Prostate gland (tissue), 2 donors: Measurements from ENCODE around the gene AP1S3. TPM values are rescaled to one million over a fixed set of nuclear protein-coding genes. Genes with fewer than 3 reads are reported as not detected.

Experiments
- DNase-seq: peaks from one replicate; pipeline ENCODE4 v3.0.0-alpha.2; 2019; ENCODE audit warnings: low spot score
- H3K27ac ChIP-seq, 2 donors: fragments of 200-600 bp; sonication (generic); 2 replicates each; pipeline ENCODE4 v1.5.1; 2017 to 2019
- H3K27me3 ChIP-seq: fragments of 200-600 bp; sonication (generic); replicated peaks from 2 replicates; pipeline ENCODE4 v1.5.1; 2019; ENCODE audit not compliant: insufficient read depth
- H3K36me3 ChIP-seq, 2 donors: fragments of 200-600 bp; sonication (generic); 1 replicate in 1 of 2; 2 replicates in 1 of 2; pipeline versions ENCODE4 v1.5.1 to v1.8.1; 2017 to 2019
- H3K4me1 ChIP-seq: fragments of 200-600 bp; sonication (generic); replicated peaks from 2 replicates; pipeline ENCODE4 v1.5.1; 2019
- H3K4me3 ChIP-seq, 2 donors: fragments of 200-600 bp; sonication (generic); 2 replicates each; pipeline ENCODE4 v1.5.1; 2017 to 2019
- H3K9me3 ChIP-seq: fragments of 200-600 bp; sonication (generic); 2 replicates; pipeline ENCODE4 v1.5.1; 2017
- CTCF ChIP-seq, 4 experiments: fragments of 200-600 bp in 2 of 4; fragments of 450-650 bp in 2 of 4; sonication (generic) in 2 of 4; IDR thresholded peaks; 1 replicate in 3 of 4; 2 replicates in 1 of 4; pipeline ENCODE4 v1.5.1; 2016 to 2019; ENCODE audit warnings: antibody characterized with exemption in 4 of 4, mild to moderate bottlenecking in 2 of 4, moderate library complexity in 2 of 4
- POLR2A ChIP-seq: fragments of 450-650 bp; IDR thresholded peaks from one replicate; pipeline ENCODE4 v1.6.1; 2016; ENCODE audit warnings: antibody characterized with exemption, mild to moderate bottlenecking
- POLR2AphosphoS5 ChIP-seq: sonication (generic); formaldehyde crosslinking; IDR thresholded peaks from one replicate; pipeline ENCODE4 v1.6.1; 2017; ENCODE audit warnings: antibody characterized with exemption
- WGBS: methylation state at CpG from one replicate; pipeline ENCODE4 v1.1.5; 2018; 5-methylcytosine and 5-hydroxymethylcytosine counted together
- intact Hi-C: fragments of 100-400 bp; cut with DNase I; formaldehyde crosslinking; loops from one replicate; pipeline ENCODE4 v1.14.2; 2022
- total RNA-seq, 2 donors: library from RNA; depleted of rRNA; stranded (reverse); fragments of >200 nt; gene quantifications; one replicate each; pipeline ENCODE4 v1.1.0, GENCODE V29; 2016

Gene AP1S3
- total RNA-seq, 2 donors from 2014 or later, result 2.7 to 7.7 TPM

- no peaks in the 10 kb centered on the region for H3K36me3 ChIP-seq
- TF ChIP-seq POLR2A (no peak), POLR2AphosphoS5 (no peak), CTCF (IDR thresholded peaks at IDR 0.05) (no peak)
- intact Hi-C loops, result no loop called here
- no peaks in the 10 kb centered on the region for H3K27me3 ChIP-seq
- no peaks in the 10 kb centered on the region for H3K4me1 ChIP-seq
- no peak overlapping the region for H3K27ac ChIP-seq
- WGBS, result 91% methylated on average over 5 of the region's 6 CpGs
- DNase-seq, result no peak
- no peak overlapping the region for H3K4me3 ChIP-seq
- H3K9me3 ChIP-seq, result no peaks in the 10 kb centered on the region
Observed at GRCh38 chr2:223737207-223737606, 100.2 kb downstream of the AP1S3 start.

DNA sequence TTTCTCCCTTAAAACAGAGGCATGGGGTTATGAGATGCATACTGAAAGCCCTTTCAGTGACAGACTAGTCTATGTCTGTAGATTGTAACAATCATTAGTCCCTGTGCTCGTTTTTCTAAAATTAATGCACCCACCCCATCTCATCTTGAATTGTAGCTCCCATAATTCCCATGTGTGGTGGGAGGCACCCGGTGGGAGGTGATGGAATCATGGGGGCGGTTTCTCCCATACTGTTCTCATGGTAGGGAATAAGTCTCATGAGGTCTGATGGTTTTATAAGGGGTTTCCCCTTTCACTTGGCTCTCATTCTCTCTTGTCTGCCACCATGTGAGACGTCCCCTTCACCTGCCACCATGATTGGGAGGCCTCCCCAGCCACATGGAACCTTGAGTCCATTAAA lies 100.9 kb downstream of the AP1S3 start:
- DNase-seq, result no peak
- H3K27ac ChIP-seq, result no peak overlapping the region
- no peaks in the 10 kb centered on the region for H3K9me3 ChIP-seq
- H3K4me3 ChIP-seq, result no peak overlapping the region
- no peaks in the 10 kb centered on the region for H3K4me1 ChIP-seq
- intact Hi-C loops, result no loop called here
- 91% methylated on average over 4 of the region's 4 CpGs for WGBS
- H3K36me3 ChIP-seq, result no peaks in the 10 kb centered on the region
- no peak for TF ChIP-seq CTCF (IDR thresholded peaks at IDR 0.05)
- TF ChIP-seq POLR2AphosphoS5, result no peak
- no peak for TF ChIP-seq POLR2A
- H3K27me3 ChIP-seq, result no peaks in the 10 kb centered on the region

DNA sequence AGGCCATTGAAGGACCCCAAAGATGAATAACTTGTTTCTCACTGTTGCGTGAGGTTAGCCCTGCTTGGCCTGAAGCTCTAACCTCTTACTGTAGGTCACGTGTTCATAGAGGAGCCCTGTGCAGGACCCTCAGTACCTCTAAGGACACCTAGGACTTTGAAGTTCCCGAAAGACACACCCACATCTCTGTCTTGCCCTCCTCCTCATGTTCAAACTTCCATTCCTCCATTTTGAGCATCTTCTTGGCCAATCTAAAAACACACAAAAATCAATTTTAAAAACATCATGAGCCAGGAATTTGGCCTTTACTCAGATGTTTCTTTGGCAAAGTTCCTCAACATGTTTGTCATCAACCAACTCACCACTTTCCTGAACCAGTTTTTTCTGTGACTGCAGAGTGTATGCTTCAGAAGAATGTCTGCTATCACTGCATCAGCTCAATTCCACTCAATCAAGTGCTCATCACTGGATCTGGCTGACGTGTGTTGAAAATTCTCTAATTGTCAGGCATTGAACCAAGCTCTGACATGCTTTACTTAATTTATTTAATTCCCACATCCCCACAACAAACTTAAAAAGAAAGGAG lies 101.6 kb downstream of the AP1S3 start:
- intact Hi-C loops, result no loop called here
- Histone ChIP-seq H3K4me3 (no peak overlapping the region), H3K36me3 (no peaks in the 10 kb centered on the region), H3K4me1 (no peaks in the 10 kb centered on the region), H3K27ac (no peak overlapping the region), H3K27me3 (no peaks in the 10 kb centered on the region), H3K9me3 (no peaks in the 10 kb centered on the region)
- no peak for DNase-seq
- 86% methylated on average over 4 of the region's 4 CpGs for WGBS
- TF ChIP-seq POLR2A, result no peak
- no peak for TF ChIP-seq CTCF (IDR thresholded peaks at IDR 0.05)

- TF ChIP-seq POLR2A (no peak), CTCF (IDR thresholded peaks at IDR 0.05) (no peak), POLR2AphosphoS5 (no peak)
- no peaks in the 10 kb centered on the region for H3K9me3 ChIP-seq
- H3K27me3 ChIP-seq, result no peaks in the 10 kb centered on the region
- no peak for DNase-seq
- intact Hi-C loops, result no loop called here
- H3K27ac ChIP-seq, result no peak overlapping the region
- H3K4me3 ChIP-seq, result no peak overlapping the region
- no peaks in the 10 kb centered on the region for H3K4me1 ChIP-seq
- WGBS, result 41% methylated on average over 5 of the region's 5 CpGs
- no peaks in the 10 kb centered on the region for H3K36me3 ChIP-seq
Observed at GRCh38 chr2:223735035-223735640, 102.2 kb downstream of the AP1S3 start.

DNA sequence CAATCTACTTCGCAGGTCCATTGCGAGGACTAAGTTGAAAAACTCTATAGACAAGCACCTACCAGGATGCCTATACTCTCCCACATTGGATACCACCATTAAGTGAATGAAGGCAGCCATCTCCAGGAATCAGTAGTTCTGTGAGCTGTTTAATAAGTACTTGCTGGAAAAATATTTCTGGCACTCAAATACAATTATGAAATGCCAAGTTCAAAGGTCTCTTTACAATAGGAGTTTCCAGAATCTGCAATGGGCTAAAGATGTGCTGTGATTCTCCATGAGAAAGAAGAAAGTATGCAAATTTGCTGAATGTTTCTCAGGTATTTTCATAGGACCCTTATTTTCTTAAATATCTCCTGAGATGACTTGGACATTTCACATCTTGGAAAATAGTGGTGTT lies 103.0 kb downstream of the AP1S3 start:
- H3K36me3 ChIP-seq, result no peaks in the 10 kb centered on the region
- 94% methylated on average over 2 of the region's 2 CpGs for WGBS

More for the DNA sequence above, 103.0 kb downstream of the AP1S3 start:
- DNase-seq, result no peak
- H3K9me3 ChIP-seq, result no peaks in the 10 kb centered on the region
- H3K27me3 ChIP-seq, result no peaks in the 10 kb centered on the region
- intact Hi-C loops, result no loop called here
- H3K4me1 ChIP-seq, result no peaks in the 10 kb centered on the region
- TF ChIP-seq POLR2AphosphoS5 (no peak), POLR2A (no peak), CTCF (IDR thresholded peaks at IDR 0.05) (no peak)
- no peak overlapping the region for H3K27ac ChIP-seq
- no peak overlapping the region for H3K4me3 ChIP-seq
